Neutrophil (primary cell): Measurements from ENCODE around the gene TBC1D5.
A peak's percentile ranks its signal among the peaks of the same experiment; 100 is the strongest.
"Not testable (repeated sequence)": the region's sequence is repeated elsewhere in the genome, so short reads cannot be mapped to it uniquely, and the experiment has no call there.

Experiments used
- H3K27ac ChIP-seq: fragments of 200-600 bp; sonication (generic); 2 replicates; pipeline ENCODE4 v1.5.1; 2016; ENCODE audit warnings: mild to moderate bottlenecking, moderate library complexity
- H3K27me3 ChIP-seq: fragments of 200-600 bp; sonication (generic); 2 replicates; pipeline ENCODE4 v1.6.0; 2016; ENCODE audit warnings: mild to moderate bottlenecking
- H3K36me3 ChIP-seq: fragments of 200-600 bp; sonication (generic); 2 replicates; pipeline ENCODE4 v1.5.1; 2017
- H3K4me1 ChIP-seq, 2 experiments: fragments of 200-600 bp in 1 of 2; sonication (generic) in 1 of 2; 1 replicate in 1 of 2; 2 replicates in 1 of 2; pipeline versions ENCODE4 v1.5.1 to v1.6.1; 2013 to 2016; ENCODE audit warnings: low read depth in 1 of 2, low read length in 1 of 2, mild to moderate bottlenecking in 1 of 2, moderate library complexity in 1 of 2; ENCODE audit not compliant: control insufficient read depth in 1 of 2, insufficient read depth in 1 of 2
- H3K4me3 ChIP-seq, 2 experiments: fragments of 200-600 bp in 1 of 2; sonication (generic) in 1 of 2; 1 replicate in 1 of 2; 2 replicates in 1 of 2; pipeline ENCODE4 v1.5.1; 2013 to 2016; ENCODE audit warnings: low read depth in 1 of 2, low read length in 1 of 2, mild to moderate bottlenecking in 1 of 2, moderate library complexity in 1 of 2
- H3K9me3 ChIP-seq: fragments of 200-600 bp; sonication (generic); 2 replicates; pipeline ENCODE4 v1.5.1; 2016
- CTCF ChIP-seq: fragments of 200-600 bp; sonication (generic); IDR thresholded peaks from 2 replicates; pipeline ENCODE4 v1.5.1; 2016; ENCODE audit warnings: antibody characterized with exemption

The TBC1D5 gene

GRCh38 chr3:17737591-17737990 is 4.8 kb downstream of the TBC1D5 start:
- H3K27ac ChIP-seq = no peak overlapping the region
- peaks cover 12 to 18% of the 10 kb centered on the region in 2 experiments for H3K4me1 ChIP-seq
- no peak for TF ChIP-seq CTCF
- no peaks in the 10 kb centered on the region for H3K27me3 ChIP-seq
- H3K9me3 ChIP-seq = no peaks in the 10 kb centered on the region
- H3K4me3 ChIP-seq = no peak overlapping the region
- H3K36me3 ChIP-seq = no peaks in the 10 kb centered on the region

- not testable (repeated sequence) for H3K36me3 ChIP-seq, H3K27ac ChIP-seq, H3K9me3 ChIP-seq, H3K27me3 ChIP-seq, H3K4me1 ChIP-seq, H3K4me3 ChIP-seq
Observed at GRCh38 chr3:17735362-17735761, 7.1 kb downstream of the TBC1D5 start.

DNA sequence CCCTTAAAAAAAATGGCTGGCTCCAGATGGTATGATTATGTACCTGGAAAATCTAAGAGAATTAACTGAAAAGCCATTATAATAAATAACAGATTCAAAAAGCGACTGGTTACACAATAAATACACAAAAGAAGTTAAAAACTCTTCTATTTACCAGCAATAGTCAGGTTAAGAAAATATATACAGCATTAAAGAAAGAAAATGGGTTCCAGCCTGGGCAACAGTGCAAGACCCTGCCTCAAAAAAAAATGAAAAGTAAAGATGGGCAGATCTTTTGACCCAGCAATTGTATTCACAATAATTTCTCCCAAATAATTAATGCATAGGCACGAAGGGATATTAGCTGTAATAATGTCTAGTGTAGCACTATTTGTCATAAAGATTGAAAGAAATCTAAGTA is 8.7 kb downstream of the TBC1D5 start:
- no peak overlapping the region for H3K27ac ChIP-seq
- no peaks in the 10 kb centered on the region for H3K9me3 ChIP-seq
- H3K27me3 ChIP-seq = no peaks in the 10 kb centered on the region
- H3K4me3 ChIP-seq = no peak overlapping the region
- no peaks in the 10 kb centered on the region for H3K36me3 ChIP-seq
- no peak for TF ChIP-seq CTCF
- peaks cover 0 to 6% of the 10 kb centered on the region in 2 experiments for H3K4me1 ChIP-seq

GRCh38 chr3:17733215-17733614 is 9.2 kb downstream of the TBC1D5 start:
- H3K27me3 ChIP-seq = no peaks in the 10 kb centered on the region
- peak overlapping the region; percentile 11 for H3K27ac ChIP-seq
- peaks cover 0 to 6% of the 10 kb centered on the region in 2 experiments for H3K4me1 ChIP-seq
- no peaks in the 10 kb centered on the region for H3K9me3 ChIP-seq
- H3K36me3 ChIP-seq = no peaks in the 10 kb centered on the region
- no peak overlapping the region for H3K4me3 ChIP-seq
- TF ChIP-seq CTCF = no peak

DNA sequence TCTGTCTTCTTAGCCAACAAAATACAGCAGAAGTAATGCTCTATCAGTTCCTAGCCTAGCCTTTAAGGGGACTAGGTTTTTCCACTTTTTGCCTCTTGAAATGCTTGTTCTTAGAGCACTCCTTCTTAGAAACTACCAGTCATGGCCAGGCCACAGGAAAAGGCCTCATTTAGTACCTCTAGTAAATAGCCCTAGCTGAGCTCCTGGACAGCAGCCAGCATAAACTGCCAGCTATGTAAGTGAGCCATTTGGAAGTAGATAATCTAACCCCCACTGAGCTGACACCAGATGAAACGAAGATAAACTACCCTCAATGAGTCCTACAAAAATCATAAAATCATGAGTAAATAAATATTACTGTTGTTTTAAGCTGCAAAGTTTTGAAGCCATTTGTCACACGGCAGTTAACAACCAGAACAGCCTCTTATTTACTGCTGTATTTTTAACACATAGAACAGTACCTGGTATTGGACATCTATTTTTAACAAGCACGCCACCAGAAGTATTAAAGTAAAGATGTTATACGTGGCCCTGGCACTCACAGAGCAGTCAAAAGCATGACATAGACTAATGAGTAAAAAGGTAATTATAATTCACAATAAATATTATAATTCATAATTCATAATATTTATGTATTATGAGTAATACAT is 12.0 kb downstream of the TBC1D5 start:
- Histone ChIP-seq H3K9me3 (no peaks in the 10 kb centered on the region), H3K4me1 (peaks cover 0 to 6% of the 10 kb centered on the region in 2 experiments), H3K27me3 (no peaks in the 10 kb centered on the region), H3K4me3 (no peak overlapping the region), H3K36me3 (no peaks in the 10 kb centered on the region), H3K27ac (no peak overlapping the region)
- TF ChIP-seq CTCF = no peak

DNA sequence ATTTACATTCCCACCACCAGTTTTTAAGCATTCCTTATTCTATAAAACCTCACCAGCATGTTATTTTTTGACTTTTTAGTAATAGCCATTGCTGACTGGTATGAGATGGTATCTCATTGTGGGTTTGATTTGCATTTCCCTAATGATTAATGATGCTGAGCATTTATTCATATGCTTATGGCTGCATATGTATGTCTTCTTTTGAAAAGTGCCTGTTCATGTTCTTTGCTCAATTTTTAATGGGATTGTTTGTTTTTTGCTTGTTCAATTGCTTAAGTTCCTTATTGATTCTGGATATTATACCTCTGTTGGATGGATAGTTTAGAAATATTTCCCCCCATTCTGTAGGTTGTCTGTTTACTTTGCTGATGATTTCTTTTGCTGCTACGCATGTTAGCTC is 16.1 kb downstream of the TBC1D5 start:
- H3K27me3 ChIP-seq = no peaks in the 10 kb centered on the region
- H3K4me3 ChIP-seq = no peak overlapping the region
- no peak for TF ChIP-seq CTCF
- no peaks in the 10 kb centered on the region for H3K4me1 ChIP-seq
- H3K36me3 ChIP-seq = no peaks in the 10 kb centered on the region
- no peak overlapping the region for H3K27ac ChIP-seq
- H3K9me3 ChIP-seq = no peaks in the 10 kb centered on the region

DNA sequence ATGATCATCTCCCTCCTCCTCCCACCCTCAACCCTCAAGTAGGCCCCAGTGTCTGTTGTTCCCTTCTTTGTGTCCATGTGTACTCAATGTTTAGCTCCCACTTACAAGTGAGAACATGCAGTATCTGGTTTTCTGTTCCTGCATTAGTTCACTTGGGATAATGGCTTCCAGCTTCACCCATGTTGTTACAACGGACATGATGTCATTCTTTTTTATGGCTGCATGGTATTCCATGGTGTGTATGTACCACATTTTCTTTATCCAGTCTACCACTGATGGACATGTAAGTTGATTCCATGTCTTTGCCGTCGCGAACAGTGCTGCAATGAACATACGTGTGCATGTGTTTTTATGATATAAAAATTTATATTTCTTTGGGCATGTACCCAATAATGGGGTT is 16.6 kb downstream of the TBC1D5 start:
- not testable (repeated sequence) for H3K4me1 ChIP-seq, H3K36me3 ChIP-seq, H3K27me3 ChIP-seq, H3K4me3 ChIP-seq, H3K27ac ChIP-seq, H3K9me3 ChIP-seq
